ENCODE measurements around the gene HLA-DOB. TPM values are rescaled to one million over a fixed set of nuclear protein-coding genes. Genes with fewer than 3 reads are reported as not detected.

HLA-DOB gene
- total RNA-seq, 4 donors from 2014 or later, result 5.7 TPM; not detected in 3

- Histone ChIP-seq H3K4me3 (no peak overlapping the region), H3K4me1 (peaks cover 3 to 17% (median 7%) of the 10 kb centered on the region in 4 donors), H3K9me3 (no peaks in the 10 kb centered on the region), H3K27ac (no peak overlapping the region), H3K36me3 (peaks cover 0 to 32% (median 0%) of the 10 kb centered on the region in 4 donors), H3K27me3 (no peaks in the 10 kb centered on the region)
- DNase-seq, result no peak
- TF ChIP-seq CTCF (IDR thresholded peaks at IDR 0.05), result no peak
- TF ChIP-seq EP300 (IDR thresholded peaks at IDR 0.05; ENCODE audit: low read depth), result no peak
- TF ChIP-seq POLR2AphosphoS5 (IDR thresholded peaks at IDR 0.05), result no peak
- TF ChIP-seq POLR2A (IDR thresholded peaks at IDR 0.05), result no peak
- intact Hi-C loops (cut with DNase I; ENCODE audit: low total_unique reads), result no loop called here
- in situ Hi-C loops (cut with MboI; ENCODE audit: low pct_ligation_motif_present in 1 of 4, low pct_unique_long_range_greater_than_20kb in 1 of 4, low sequenced_read_pairs in 3 of 4), result no loop called here
- WGBS, 2 donors (ENCODE audit: low coverage in 1 of 2), result 94 to 100% methylated on average over 2 to 16 of the region's 16 CpGs
These were observed 18.5 kb upstream of the HLA-DOB start for GRCh38 chr6:32835167-32835893.

- H3K27me3 ChIP-seq, result no peaks in the 10 kb centered on the region
- no peak for DNase-seq
- TF ChIP-seq EP300 (IDR thresholded peaks at IDR 0.05; ENCODE audit: low read depth), result no peak
- TF ChIP-seq CTCF (IDR thresholded peaks at IDR 0.05), result no peak
- TF ChIP-seq POLR2AphosphoS5 (IDR thresholded peaks at IDR 0.05), result no peak
- no peak overlapping the region for H3K4me3 ChIP-seq
- in situ Hi-C loops (cut with MboI; ENCODE audit: low pct_ligation_motif_present in 1 of 4, low pct_unique_long_range_greater_than_20kb in 1 of 4, low sequenced_read_pairs in 3 of 4), result loop anchor here in 1 of 4 donors (5.0 kb wide), 1 partner anchor 39 kb away; no protein-coding TSS in a partner anchor
- intact Hi-C loops (cut with DNase I; ENCODE audit: low total_unique reads), result loop anchor here (5.0 kb wide), 1 partner anchor 34 kb away; no protein-coding TSS in a partner anchor
- WGBS, 2 donors (ENCODE audit: low coverage in 1 of 2), result 83 to 96% methylated on average over 5 of the region's 5 CpGs
- H3K27ac ChIP-seq, result no peak overlapping the region
- peaks cover 0 to 47% (median 1%) of the 10 kb centered on the region in 4 donors for H3K36me3 ChIP-seq
- no peaks in the 10 kb centered on the region for H3K9me3 ChIP-seq
- H3K4me1 ChIP-seq, result peaks cover 3 to 9% (median 7%) of the 10 kb centered on the region in 4 donors
These were observed 16.9 kb upstream of the HLA-DOB start for GRCh38 chr6:32833664-32834063.

GRCh38 chr6:32832535-32832934 lies 15.7 kb upstream of the HLA-DOB start:
- TF ChIP-seq POLR2A (IDR thresholded peaks at IDR 0.05), result no peak
- TF ChIP-seq EP300 (IDR thresholded peaks at IDR 0.05; ENCODE audit: low read depth), result no peak
- TF ChIP-seq CTCF (IDR thresholded peaks at IDR 0.05), result no peak
- no peak for TF ChIP-seq POLR2AphosphoS5 (IDR thresholded peaks at IDR 0.05)
- H3K27ac ChIP-seq, result no peak overlapping the region
- in situ Hi-C loops (cut with MboI; ENCODE audit: low pct_ligation_motif_present in 1 of 4, low pct_unique_long_range_greater_than_20kb in 1 of 4, low sequenced_read_pairs in 3 of 4) (loop anchor here in 1 of 4 donors (5.0 kb wide), 1 partner anchor 40 kb away; no protein-coding TSS in a partner anchor), intact Hi-C loops (cut with DNase I; ENCODE audit: low total_unique reads) (loop anchor here (5.0 kb wide), 1 partner anchor 35 kb away; no protein-coding TSS in a partner anchor)
- no peaks in the 10 kb centered on the region for H3K27me3 ChIP-seq
- H3K36me3 ChIP-seq, result peaks cover 0 to 47% (median 2%) of the 10 kb centered on the region in 4 donors
- no peaks in the 10 kb centered on the region for H3K9me3 ChIP-seq
- 84 to 85% methylated on average over 5 to 13 of the region's 13 CpGs for WGBS, 2 donors (ENCODE audit: low coverage in 1 of 2)
- no peak overlapping the region for H3K4me3 ChIP-seq
- no peak for DNase-seq
- peaks cover 0 to 4% (median 3%) of the 10 kb centered on the region in 4 donors for H3K4me1 ChIP-seq

- peaks cover 0 to 47% (median 2%) of the 10 kb centered on the region in 4 donors for H3K36me3 ChIP-seq
- 80 to 85% methylated on average over 5 of the region's 5 CpGs for WGBS, 2 donors (ENCODE audit: low coverage in 1 of 2)
- H3K4me3 ChIP-seq, result no peak overlapping the region
- peaks cover 0 to 4% (median 1%) of the 10 kb centered on the region in 4 donors for H3K4me1 ChIP-seq
- TF ChIP-seq CTCF (IDR thresholded peaks at IDR 0.05), result no peak
- TF ChIP-seq POLR2A (IDR thresholded peaks at IDR 0.05), result no peak
- no peak for TF ChIP-seq EP300 (IDR thresholded peaks at IDR 0.05; ENCODE audit: low read depth)
- TF ChIP-seq POLR2AphosphoS5 (IDR thresholded peaks at IDR 0.05), result no peak
- H3K27me3 ChIP-seq, result no peaks in the 10 kb centered on the region
- H3K9me3 ChIP-seq, result no peaks in the 10 kb centered on the region
- in situ Hi-C loops (cut with MboI; ENCODE audit: low pct_ligation_motif_present in 1 of 4, low pct_unique_long_range_greater_than_20kb in 1 of 4, low sequenced_read_pairs in 3 of 4) (loop anchor here in 1 of 4 donors (5.0 kb wide), 1 partner anchor 41 kb away; no protein-coding TSS in a partner anchor), intact Hi-C loops (cut with DNase I; ENCODE audit: low total_unique reads) (loop anchor here (5.0 kb wide), 1 partner anchor 36 kb away; no protein-coding TSS in a partner anchor)
- H3K27ac ChIP-seq, result no peak overlapping the region
- no peak for DNase-seq
These were observed 14.1 kb upstream of the HLA-DOB start for GRCh38 chr6:32830936-32831335.
